Mesenchymal stem cell (in vitro differentiated cells and primary cell): Measurements from ENCODE around the gene S100B.
A peak's percentile ranks its signal among the peaks of the same experiment; 100 is the strongest.

Experiments used
- DNase-seq: peaks from one replicate; pipeline ENCODE4 v3.0.0-alpha.2; 2013
- H2AFZ ChIP-seq: one replicate; pipeline ENCODE4 v1.6.1; 2013; ENCODE audit warnings: low read depth, mild to moderate bottlenecking, control low read depth, inconsistent platforms, low read length, moderate library complexity
- H2AK5ac ChIP-seq: 2 replicates; pipeline ENCODE4 v1.6.1; 2013; ENCODE audit warnings: low read length, moderate library complexity, mild to moderate bottlenecking, inconsistent platforms; ENCODE audit not compliant: severe bottlenecking
- H2BK120ac ChIP-seq: one replicate; pipeline ENCODE4 v1.6.1; 2013; ENCODE audit warnings: low read depth, mild to moderate bottlenecking, inconsistent platforms, low read length, moderate library complexity
- H2BK12ac ChIP-seq, 2 experiments: one replicate each; pipeline ENCODE4 v1.6.1; 2013; ENCODE audit warnings: inconsistent platforms in 2 of 2, low read length in 2 of 2, mild to moderate bottlenecking in 2 of 2, moderate library complexity in 2 of 2, control low read depth in 1 of 2
- H2BK15ac ChIP-seq: one replicate; pipeline ENCODE4 v1.6.1; 2013; ENCODE audit warnings: mild to moderate bottlenecking, low read depth, inconsistent platforms; ENCODE audit not compliant: poor library complexity, severe bottlenecking
- H2BK5ac ChIP-seq: 2 replicates; pipeline ENCODE4 v1.6.1; 2013; ENCODE audit warnings: low read depth, mild to moderate bottlenecking, low read length, control low read depth, inconsistent platforms; ENCODE audit not compliant: poor library complexity, severe bottlenecking
- H3K14ac ChIP-seq, 2 experiments: one replicate each; pipeline ENCODE4 v1.6.1; 2013; ENCODE audit warnings: inconsistent platforms in 2 of 2, low read length in 2 of 2, control low read depth in 1 of 2, mild to moderate bottlenecking in 1 of 2, moderate library complexity in 1 of 2
- H3K18ac ChIP-seq, 2 experiments: one replicate each; pipeline ENCODE4 v1.6.1; 2013; ENCODE audit warnings: inconsistent platforms in 2 of 2, low read length in 2 of 2, control low read depth in 1 of 2, low read depth in 1 of 2, mild to moderate bottlenecking in 1 of 2
- H3K23ac ChIP-seq, 2 experiments: one replicate each; pipeline ENCODE4 v1.6.1; 2013; ENCODE audit warnings: inconsistent platforms in 2 of 2, low read length in 2 of 2, mild to moderate bottlenecking in 2 of 2, moderate library complexity in 2 of 2, control low read depth in 1 of 2
- H3K27ac ChIP-seq: 2 replicates; pipeline ENCODE4 v1.5.1; 2013; ENCODE audit warnings: mild to moderate bottlenecking, moderate library complexity, low read length, control low read depth, inconsistent platforms; ENCODE audit not compliant: poor library complexity, severe bottlenecking
- H3K27me3 ChIP-seq, 2 experiments: 2 replicates each; pipeline versions ENCODE4 v1.6.1 to v1.7.0; 2013; ENCODE audit warnings: low read length in 2 of 2, mild to moderate bottlenecking in 2 of 2, moderate library complexity in 2 of 2, control low read depth in 1 of 2, inconsistent platforms in 1 of 2; ENCODE audit not compliant: control insufficient read depth in 1 of 2, insufficient read depth in 1 of 2
- H3K36me3 ChIP-seq, 2 experiments: 2 replicates each; pipeline versions ENCODE4 v1.6.1 to v1.7.0; 2013; ENCODE audit warnings: low read length in 2 of 2, control low read depth in 1 of 2, inconsistent platforms in 1 of 2, low read depth in 1 of 2, mild to moderate bottlenecking in 1 of 2; ENCODE audit not compliant: insufficient read depth in 2 of 2, control insufficient read depth in 1 of 2
- H3K4ac ChIP-seq, 2 experiments: one replicate each; pipeline ENCODE4 v1.6.1; 2013; ENCODE audit warnings: inconsistent platforms in 2 of 2, low read length in 2 of 2, mild to moderate bottlenecking in 2 of 2, moderate library complexity in 2 of 2, control low read depth in 1 of 2, low read depth in 1 of 2
- H3K4me1 ChIP-seq: 2 replicates; pipeline ENCODE4 v1.6.1; 2013; ENCODE audit warnings: low read depth, low read length, control low read depth; ENCODE audit not compliant: control insufficient read depth, insufficient read depth
- H3K4me2 ChIP-seq: 2 replicates; pipeline ENCODE4 v1.6.1; 2013; ENCODE audit warnings: low read length, mild to moderate bottlenecking, inconsistent platforms; ENCODE audit not compliant: poor library complexity, severe bottlenecking
- H3K4me3 ChIP-seq, 2 experiments: 2 replicates each; pipeline versions ENCODE4 v1.5.1 to v1.7.0; 2013; ENCODE audit warnings: low read length in 2 of 2, mild to moderate bottlenecking in 2 of 2, control low read depth in 1 of 2, low read depth in 1 of 2; ENCODE audit not compliant: insufficient read depth in 1 of 2
- H3K79me1 ChIP-seq: replicated peaks from 2 replicates; pipeline ENCODE4 v1.6.1; 2013; ENCODE audit warnings: mild to moderate bottlenecking, control low read depth, low read length, inconsistent platforms; ENCODE audit not compliant: poor library complexity, severe bottlenecking
- H3K9ac ChIP-seq: 2 replicates; pipeline ENCODE4 v1.7.0; 2013; ENCODE audit warnings: mild to moderate bottlenecking, low read length, moderate library complexity
- H3K9me3 ChIP-seq: 2 replicates; pipeline ENCODE4 v1.7.0; 2013; ENCODE audit warnings: mild to moderate bottlenecking, low read length; ENCODE audit not compliant: control insufficient read depth
- H4K8ac ChIP-seq: one replicate; pipeline ENCODE4 v1.6.1; 2013; ENCODE audit warnings: inconsistent platforms, mild to moderate bottlenecking, low read length, moderate library complexity
- H4K91ac ChIP-seq: one replicate; pipeline ENCODE4 v1.6.1; 2013; ENCODE audit warnings: mild to moderate bottlenecking, low read length, inconsistent platforms
- WGBS: methylation state at CpG from one replicate; pipeline ENCODE4 v1.1.7; 2013; ENCODE audit warnings: mixed read lengths; 5-methylcytosine and 5-hydroxymethylcytosine counted together

Gene S100B

DNA sequence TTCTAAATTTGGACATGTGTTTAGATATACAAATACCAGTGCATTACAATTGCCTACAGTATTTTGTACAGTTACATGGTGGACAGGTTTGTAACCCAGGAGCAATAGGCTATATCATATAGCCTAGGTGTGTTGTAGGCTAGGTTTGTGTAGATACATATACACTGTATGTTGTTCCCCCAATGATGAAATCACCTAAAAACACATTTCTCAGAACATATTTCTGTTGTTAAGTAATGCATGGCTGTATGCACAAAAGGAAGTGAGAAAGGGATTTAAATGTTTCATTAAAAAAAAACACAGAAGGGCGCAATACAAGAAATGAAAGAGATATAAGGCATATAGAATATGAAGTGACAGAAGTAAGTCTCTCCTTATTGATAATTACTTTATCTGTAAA lies 32.0 kb downstream of the S100B start:
- Histone ChIP-seq H4K8ac (no peak overlapping the region), H3K79me1 (no peaks in the 10 kb centered on the region), H3K4me1 (no peaks in the 10 kb centered on the region), H3K4ac (no peak overlapping the region), H3K9me3 (peaks cover 52% of the 10 kb centered on the region), H4K91ac (no peak overlapping the region), H3K14ac (no peak overlapping the region), H3K36me3 (peaks cover 15 to 53% of the 10 kb centered on the region in 2 experiments), H2AK5ac (no peak overlapping the region), H3K18ac (no peak overlapping the region), H2BK12ac (no peak overlapping the region), H2BK120ac (no peak overlapping the region), H2BK5ac (no peak overlapping the region), H2AFZ (no peak overlapping the region), H3K4me2 (no peak overlapping the region), H3K27me3 (no peaks in the 10 kb centered on the region), H3K23ac (no peak overlapping the region), H2BK15ac (no peak overlapping the region), H3K27ac (no peak overlapping the region), H3K4me3 (peak overlapping the region in 1 of 2 experiments; percentile 0), H3K9ac (no peak overlapping the region)
- DNase-seq = no peak
- no CpG with 5 or more reads among the region's 1 CpG for WGBS

GRCh38 chr21:46570631-46571030 lies 34.3 kb downstream of the S100B start:
- H2BK15ac ChIP-seq = no peak overlapping the region
- no peak overlapping the region for H3K4me3 ChIP-seq
- peaks cover 3% of the 10 kb centered on the region for H3K79me1 ChIP-seq
- H3K9me3 ChIP-seq = peaks cover 39% of the 10 kb centered on the region
- no peak overlapping the region for H3K4me2 ChIP-seq
- no peak for DNase-seq
- no peak overlapping the region for H3K23ac ChIP-seq
- no peak overlapping the region for H3K9ac ChIP-seq
- no peak overlapping the region for H3K14ac ChIP-seq
- H3K36me3 ChIP-seq = peaks cover 34 to 75% of the 10 kb centered on the region in 2 experiments
- no peak overlapping the region for H2BK120ac ChIP-seq
- H2BK12ac ChIP-seq = no peak overlapping the region
- no peak overlapping the region for H2BK5ac ChIP-seq
- no peaks in the 10 kb centered on the region for H3K4me1 ChIP-seq
- H3K18ac ChIP-seq = no peak overlapping the region
- no peak overlapping the region for H4K8ac ChIP-seq
- no peaks in the 10 kb centered on the region for H3K27me3 ChIP-seq
- no peak overlapping the region for H3K4ac ChIP-seq
- no peak overlapping the region for H2AK5ac ChIP-seq
- no peak overlapping the region for H2AFZ ChIP-seq
- H4K91ac ChIP-seq = no peak overlapping the region
- H3K27ac ChIP-seq = no peak overlapping the region

DNA sequence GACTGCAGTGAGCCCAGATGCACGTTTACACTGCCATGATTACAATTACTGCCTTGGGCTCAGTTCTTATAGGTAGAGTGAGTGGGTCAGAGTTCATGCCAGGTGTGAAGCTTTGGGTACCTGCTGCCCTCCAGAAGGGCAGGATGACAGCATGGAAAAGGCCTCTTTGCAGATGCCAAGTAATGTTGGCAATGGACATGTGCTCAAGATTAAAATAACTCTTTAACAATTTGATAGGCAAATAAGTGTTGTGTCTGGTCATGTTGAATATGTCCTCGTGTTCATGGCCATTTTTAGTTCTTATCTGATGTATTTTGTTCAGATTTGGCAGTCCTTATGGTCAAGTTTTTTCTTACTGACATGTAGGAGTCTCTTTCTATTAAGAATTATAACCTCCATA lies 34.8 kb downstream of the S100B start:
- Histone ChIP-seq H3K4me1 (no peaks in the 10 kb centered on the region), H2BK120ac (no peak overlapping the region), H2AK5ac (no peak overlapping the region), H3K23ac (no peak overlapping the region), H3K4me3 (no peak overlapping the region), H3K27ac (no peak overlapping the region), H3K18ac (no peak overlapping the region), H3K36me3 (peaks cover 37 to 80% of the 10 kb centered on the region in 2 experiments), H4K8ac (no peak overlapping the region), H3K79me1 (peaks cover 3% of the 10 kb centered on the region), H2AFZ (no peak overlapping the region), H3K4ac (no peak overlapping the region), H2BK5ac (no peak overlapping the region), H2BK15ac (no peak overlapping the region), H2BK12ac (no peak overlapping the region), H3K27me3 (no peaks in the 10 kb centered on the region), H4K91ac (no peak overlapping the region), H3K9ac (no peak overlapping the region), H3K14ac (no peak overlapping the region), H3K9me3 (peaks cover 34% of the 10 kb centered on the region), H3K4me2 (no peak overlapping the region)
- no peak for DNase-seq
- 98% methylated on average over 2 of the region's 2 CpGs for WGBS

DNA sequence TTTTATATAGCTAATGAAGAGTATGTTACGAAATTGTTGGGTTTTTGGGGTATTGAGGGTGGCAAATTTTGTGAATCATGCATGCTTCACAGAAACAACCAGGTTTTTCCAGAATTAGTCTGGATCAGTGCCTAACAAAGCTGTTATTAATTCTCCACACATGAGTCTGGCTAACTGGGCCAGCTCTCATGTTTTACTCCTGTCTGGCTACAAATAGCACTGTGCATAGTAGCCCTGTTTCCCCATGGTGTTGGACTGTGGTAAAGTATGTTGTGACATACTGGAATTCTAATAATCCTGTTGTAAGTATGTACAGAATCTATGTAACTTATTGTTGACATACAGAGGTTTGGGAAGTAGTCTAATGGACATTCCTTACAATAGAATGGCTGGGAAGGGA lies 35.8 kb downstream of the S100B start:
- Histone ChIP-seq H2BK15ac (no peak overlapping the region), H2AK5ac (no peak overlapping the region), H2BK12ac (no peak overlapping the region), H3K27ac (no peak overlapping the region), H2AFZ (no peak overlapping the region), H3K4me2 (no peak overlapping the region), H3K9ac (no peak overlapping the region), H3K9me3 (peaks cover 25% of the 10 kb centered on the region), H3K4me3 (no peak overlapping the region), H2BK5ac (no peak overlapping the region), H3K4ac (no peak overlapping the region), H3K36me3 (peaks cover 47 to 90% of the 10 kb centered on the region in 2 experiments), H3K4me1 (no peaks in the 10 kb centered on the region), H3K27me3 (no peaks in the 10 kb centered on the region), H2BK120ac (no peak overlapping the region), H3K79me1 (peaks cover 3% of the 10 kb centered on the region), H4K8ac (no peak overlapping the region), H3K23ac (no peak overlapping the region), H3K14ac (no peak overlapping the region), H4K91ac (no peak overlapping the region), H3K18ac (no peak overlapping the region)
- peak; percentile 9 for DNase-seq
- WGBS = 100% methylated on average over 1 of the region's 1 CpG
